ENCODE data around the gene ZNHIT3.

DNA sequence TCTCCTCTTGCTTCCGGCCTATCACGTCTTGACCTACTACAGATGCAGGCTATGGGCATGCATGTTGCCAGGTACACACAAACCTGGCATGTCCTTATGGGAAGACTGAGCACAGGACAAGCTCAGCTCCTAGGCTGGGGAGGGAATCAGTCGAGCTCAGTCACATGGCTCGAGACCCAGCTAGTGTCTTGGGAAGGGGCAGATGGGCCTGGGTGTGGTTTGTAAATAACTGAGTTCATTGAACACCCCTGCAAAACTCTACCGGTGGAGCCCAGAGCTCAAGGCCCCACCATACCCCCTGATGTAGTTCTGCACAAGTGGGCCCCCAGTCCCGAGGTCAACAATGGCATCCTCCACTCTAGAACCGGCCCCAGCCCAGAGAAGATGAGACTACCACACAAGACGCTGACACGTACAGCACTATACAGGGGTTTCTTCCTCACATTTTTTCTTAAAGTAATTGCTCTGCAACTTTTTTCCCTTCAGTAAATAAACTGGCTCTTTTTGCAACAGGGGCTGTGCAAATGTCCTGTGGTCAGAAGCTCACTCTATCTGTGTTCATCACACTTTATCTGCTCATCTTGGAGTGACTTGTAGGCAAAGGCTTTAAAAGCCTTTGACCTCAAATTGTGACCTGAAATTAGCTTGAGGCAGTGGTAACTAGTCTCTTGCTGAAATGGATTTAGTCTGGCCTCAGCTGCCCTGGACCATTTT, 22.9 kb downstream of the ZNHIT3 start:
- TF ChIP-seq POLR2A (IDR thresholded peaks at IDR 0.05; ENCODE audit: low read length) (no peak), GATA1 (IDR thresholded peaks at IDR 0.05; ENCODE audit: low read depth, low read length) (no peak)
